ENCODE data around the gene KDM4B.

KDM4B gene

DNA sequence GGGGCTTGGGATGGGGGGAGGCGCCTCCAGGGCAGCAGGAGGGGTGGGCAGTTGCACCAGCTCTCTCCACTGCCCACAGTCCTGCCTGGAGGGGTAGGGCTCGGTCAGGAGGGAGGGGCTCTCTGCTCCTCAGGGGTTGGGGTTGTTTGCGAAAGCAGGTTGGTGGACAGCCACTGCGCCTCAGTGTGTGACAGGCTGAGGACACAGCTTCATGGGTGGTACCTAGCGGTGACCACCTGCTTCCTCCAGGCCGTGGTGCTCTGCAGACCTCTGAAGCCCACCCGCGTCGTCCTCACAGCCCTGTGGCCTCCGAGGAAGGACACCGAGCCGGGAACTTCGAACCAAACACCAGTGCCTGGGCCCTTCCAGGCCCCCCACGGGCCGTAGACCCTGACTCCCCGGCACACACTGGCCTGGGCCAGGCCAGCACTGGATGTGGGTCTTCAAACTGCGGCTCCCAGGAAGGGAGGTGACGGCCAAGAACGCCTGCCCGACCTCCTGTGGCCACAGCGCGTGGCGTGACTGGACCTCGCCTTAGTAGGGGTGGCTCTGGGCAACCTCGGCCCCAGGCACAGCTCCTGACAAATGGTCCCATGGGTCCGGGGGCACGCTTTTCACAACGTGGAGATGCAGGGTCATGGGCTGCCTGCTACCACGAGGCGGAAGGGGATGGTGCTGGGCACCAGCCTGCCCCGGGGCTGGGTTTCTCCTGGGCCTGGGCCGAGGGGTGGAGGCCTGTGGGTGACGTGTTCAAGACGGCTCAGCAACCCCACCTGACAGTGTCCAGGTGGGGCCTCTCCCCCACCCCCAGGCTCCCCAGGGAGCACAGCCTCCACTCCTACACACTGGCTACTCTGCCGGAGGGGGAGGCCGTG, 173.2 kb downstream of the KDM4B start:
- DNase-seq = no peak

DNA sequence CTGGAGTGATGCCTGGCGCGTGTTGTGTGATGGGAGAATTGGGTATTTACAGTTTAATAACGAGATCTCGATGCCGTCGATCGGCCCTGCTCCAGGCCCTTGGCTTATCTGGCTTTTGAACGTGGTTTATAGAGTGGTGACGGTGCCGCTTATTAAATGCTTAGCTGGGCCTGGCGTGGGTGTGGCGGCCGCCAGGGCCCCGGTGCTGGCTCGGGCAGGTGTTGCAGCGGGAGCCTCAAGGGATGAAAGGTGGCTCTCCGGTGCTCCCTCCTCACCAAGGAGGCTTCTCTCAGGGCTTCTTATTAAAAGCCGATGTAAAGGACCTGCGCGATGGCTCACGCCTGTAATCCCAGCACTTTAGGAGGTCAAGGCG, 173.8 kb downstream of the KDM4B start:
- no peak for DNase-seq

DNA sequence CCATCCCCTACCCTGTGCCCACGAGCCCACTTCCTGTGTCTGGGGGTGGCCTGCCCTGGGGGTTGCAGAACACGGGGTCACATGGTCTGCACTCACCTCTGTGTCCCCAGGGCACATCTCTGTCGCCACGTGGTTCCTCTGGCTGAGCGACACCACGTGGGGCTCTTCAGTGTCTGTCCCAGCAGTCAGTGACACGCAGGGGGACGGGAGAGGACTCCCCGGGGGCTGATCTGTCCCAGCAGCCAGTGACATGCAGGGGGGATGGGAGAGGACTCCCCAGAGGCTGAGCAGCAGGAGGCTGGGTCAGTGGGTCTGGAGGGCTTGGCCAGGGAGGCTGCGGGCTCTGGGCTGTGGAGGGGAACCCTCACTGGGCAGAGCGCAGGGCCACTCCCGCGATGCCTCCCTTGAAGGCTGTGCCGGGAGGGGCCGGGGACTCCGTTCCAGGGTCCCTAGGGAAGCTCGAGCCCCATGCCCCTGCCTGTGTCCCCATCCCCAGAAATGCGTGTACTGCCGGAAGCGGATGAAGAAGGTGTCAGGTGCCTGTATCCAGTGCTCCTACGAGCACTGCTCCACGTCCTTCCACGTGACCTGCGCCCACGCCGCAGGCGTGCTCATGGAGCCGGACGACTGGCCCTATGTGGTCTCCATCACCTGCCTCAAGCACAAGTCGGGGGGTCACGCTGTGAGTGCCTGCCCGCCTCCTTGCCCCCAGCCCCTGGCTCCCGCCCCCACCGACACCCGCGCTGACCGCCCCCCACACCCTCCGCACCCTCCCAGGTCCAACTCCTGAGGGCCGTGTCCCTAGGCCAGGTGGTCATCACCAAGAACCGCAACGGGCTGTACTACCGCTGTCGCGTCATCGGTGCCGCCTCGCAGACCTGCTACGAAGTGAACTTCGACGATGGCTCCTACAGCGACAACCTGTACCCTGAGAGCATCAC, 174.8 kb downstream of the KDM4B start:
- DNase-seq = no peak

DNA sequence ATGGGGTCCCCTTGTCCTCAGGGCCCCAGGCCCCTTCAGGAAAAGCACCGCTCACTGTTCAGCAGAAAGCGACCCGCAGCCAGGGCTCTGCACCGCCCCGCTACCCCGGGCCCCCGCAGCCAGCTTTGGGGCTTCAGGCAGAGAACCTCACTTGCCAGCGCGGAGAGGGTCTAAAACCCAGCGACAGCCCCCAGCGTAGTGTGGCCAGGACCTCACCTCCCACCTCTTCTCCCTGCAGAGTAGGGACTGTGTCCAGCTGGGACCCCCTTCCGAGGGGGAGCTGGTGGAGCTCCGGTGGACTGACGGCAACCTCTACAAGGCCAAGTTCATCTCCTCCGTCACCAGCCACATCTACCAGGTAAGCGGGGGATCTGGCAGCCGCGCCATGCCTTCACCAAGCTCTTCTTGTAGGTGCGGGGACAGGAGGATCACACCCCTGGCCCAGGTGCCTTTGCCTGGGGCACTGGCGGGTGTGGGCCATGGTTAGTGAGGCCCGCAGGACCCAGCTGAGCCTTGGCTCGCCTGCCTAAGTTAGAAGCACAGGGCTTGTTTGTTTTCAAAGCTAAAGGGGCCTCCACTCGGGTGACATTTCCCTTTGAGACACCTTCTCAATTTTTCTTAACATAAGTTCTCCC, 175.7 kb downstream of the KDM4B start:
- DNase-seq = no peak

DNA sequence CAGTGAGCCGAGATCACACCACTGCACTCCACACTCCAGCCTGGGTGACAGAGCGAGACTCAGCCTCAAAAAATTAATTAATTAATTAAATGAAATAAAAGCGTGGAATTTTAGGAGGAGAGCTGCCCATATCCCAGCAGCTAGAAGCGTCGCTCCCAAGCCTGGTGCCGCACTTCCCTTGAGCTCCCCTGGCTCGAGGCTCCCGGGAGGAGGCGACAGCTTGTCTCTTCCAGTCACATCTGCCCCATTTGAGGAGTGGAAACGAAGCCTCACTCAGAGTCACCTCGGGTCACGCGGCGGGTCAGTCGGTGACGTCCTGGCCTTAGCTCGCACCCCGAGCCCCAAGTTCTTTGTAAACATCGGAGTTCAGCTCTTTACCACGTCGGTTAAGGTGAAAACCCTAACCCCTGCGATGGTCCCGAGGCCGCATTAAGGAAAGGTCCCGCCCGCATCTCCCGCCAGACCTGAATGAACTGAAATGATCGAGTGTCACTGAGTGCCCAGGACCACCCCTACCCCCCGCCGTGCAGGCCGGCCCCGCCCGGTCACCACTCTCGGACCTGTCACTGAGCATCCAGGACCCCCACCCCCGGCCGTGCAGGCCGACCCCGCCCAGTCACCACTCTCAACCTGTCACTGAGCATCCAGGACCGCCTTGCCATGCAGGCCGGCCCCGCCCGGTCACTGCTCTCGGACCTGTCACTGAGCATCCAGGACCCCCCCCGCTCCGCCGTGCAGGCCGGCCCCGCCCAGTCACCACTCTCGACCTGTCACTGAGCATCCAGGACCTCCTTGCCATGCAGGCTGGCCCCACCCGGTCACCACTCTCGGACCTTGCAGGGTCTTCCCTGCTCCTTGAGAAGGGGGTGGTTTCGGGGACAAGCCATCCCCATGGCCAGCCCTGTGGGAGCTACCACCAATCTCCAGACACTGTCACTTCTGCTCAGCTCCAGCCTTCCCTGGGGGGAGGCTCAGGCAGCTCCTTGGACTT, 176.9 kb downstream of the KDM4B start:
- no peak for DNase-seq

DNA sequence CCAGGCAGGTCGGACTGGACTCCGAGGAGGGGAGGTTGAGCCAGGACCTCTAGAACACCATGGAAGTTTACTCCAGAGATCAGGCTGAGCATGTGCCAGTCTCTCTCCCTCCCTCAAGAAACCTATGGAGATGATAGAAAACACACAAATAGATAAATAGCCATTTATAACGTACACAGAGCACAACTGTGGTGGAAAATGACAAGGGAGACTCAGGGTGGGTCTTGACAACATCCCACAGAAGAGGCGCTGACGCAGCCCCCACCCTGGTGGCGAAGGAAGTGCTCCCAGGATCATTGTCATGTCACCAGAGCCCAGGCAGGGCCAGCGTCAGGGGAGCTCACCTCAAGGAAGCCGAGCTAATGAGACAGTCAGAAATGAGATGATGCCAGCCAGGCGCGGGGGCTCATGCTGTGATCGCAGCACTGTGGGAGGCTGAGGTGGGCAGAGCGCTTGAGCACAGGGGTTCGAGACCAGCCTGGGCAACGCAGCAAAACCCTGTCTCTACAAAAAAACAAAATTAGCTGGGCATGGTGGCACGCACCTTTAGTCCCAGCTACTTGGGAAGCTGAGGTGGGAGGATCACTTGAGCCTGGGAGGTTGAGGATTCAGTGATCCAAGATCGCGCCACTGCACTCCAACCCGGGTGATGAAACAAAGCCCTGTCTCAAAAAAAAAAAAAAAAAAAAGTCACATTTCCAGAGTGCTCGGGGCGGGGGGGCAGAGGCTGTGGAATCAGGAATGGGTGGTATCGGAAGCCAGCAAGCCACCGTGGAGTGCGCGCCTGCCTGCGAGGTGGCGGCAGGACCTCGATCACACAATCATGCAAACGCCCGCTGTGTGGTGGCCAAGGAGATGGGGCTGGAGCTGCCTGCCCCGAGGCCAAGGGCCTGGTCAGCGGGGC, 178.4 kb downstream of the KDM4B start:
- no peak for DNase-seq

DNA sequence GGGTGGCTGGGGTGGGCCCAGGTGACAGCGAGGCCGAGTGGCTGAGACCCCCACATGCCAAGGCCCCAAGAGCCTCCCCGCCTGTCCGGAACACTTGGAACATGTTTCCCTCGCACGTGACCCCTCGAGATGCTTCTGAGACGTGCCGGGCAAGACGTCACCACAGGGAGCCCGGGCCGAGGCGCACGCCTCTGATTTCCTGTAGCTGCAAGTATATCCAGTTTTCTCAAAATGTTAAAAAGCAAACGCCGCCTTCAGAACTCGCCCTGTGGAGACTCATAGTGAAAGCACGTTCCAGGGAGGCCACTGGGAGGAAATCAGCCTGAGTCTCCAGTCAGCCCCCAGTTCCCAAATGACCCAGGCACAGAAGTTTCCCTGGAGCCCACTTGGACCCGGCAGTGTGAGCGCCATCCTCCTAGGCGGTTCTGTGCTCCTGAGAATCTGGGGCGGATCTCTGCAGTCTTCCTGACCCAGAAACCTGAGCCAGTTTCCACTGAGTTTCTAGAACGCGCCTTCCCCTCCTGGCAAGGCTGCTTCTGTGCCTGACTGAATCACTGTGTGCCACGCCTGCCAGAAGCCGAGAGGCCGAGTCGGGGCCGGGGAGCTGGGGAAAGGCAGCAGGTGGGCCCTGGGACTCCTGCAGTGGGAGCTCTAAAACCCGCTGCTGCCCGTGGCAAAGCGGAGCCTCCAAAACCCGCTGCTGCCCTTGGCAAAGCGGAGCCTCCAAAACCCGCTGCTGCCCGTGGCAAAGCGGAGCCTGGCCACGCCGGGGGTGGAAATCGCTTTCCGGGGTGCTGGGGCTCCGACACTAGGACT, 179.3 kb downstream of the KDM4B start:
- no peak for DNase-seq

DNA sequence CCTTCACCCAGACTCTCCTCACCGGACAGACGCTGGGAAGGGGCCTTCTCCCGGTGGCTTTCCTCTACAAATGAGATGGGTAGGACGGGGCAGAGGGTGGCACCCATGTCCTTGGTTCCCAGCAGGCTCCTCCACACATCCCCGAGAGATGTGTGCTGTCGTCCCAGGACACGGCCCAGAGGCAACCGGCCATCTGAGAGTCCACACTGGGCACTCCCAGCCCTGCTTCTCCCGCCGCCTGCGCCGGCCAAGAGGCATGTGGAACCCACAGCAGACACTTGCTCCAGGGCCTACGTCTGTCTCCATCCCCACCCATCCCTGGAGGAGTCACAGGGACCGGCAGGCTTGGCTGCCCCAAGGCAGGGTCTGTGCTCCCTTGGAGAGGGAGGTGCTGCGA, 179.9 kb downstream of the KDM4B start:
- DNase-seq = no peak

DNA sequence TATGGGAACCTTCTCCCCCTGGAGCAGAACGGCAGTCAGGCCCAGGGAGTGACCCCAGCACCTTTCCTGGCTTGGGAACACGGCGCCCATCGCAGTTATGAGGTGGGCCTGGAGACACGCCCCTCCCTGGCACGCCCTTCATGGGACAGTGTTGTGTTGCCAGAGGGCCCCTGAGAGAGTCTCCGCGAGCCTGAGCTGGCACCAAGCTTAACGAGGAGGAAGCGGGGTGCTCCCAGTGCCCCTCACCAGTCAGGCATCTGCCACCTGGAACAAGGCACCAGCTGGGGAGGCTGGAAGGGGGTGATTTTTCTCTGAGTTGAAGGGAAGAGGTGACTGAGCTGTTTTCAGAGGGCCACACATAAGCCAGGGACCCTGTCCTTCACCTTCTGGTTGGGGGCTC, 180.6 kb downstream of the KDM4B start:
- no peak for DNase-seq

DNA sequence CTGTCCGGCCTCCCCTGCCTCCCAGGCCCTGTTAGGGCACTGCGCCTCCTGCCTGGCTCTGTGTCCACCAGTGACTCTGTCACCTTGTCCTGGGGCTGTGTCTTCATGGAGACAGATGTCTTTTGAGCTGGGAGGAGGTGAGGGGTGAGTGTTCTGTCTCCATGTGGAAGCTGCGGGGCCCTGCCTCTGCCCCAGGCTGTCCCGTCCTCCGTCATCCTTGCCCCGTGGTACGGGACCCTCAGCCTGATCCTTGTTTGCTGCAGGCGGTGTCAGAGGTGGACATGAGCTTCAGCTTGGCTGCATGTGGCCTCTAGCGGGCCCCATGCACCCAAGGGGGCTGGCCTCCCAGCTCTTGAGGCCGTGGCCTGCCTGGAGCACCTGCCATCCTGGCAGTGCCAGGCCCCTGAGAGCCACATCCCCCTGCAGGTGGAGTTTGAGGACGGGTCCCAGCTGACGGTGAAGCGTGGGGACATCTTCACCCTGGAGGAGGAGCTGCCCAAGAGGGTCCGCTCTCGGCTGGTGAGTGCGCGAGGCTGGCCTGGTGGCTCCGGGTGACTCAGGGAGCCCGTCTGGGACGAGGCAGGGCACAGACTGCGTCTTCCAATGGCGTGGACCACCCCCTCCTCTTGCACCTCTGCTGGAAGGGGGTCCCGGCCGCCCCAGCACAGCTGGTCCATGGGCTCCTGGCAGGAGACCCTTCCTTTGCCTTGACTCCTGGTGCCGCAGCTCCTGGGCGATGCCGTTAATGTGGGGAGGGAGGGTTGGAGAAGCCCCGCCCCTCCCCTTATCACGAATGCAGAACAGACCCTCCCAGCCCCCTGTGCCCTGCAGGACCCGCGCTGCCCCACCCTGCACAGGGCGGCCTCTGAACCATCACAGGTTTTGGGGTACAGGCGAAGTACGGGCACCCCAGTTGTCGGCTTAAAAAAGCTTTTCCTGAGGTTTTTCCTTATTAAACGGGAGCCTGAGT, 181.3 kb downstream of the KDM4B start:
- no peak for DNase-seq

DNA sequence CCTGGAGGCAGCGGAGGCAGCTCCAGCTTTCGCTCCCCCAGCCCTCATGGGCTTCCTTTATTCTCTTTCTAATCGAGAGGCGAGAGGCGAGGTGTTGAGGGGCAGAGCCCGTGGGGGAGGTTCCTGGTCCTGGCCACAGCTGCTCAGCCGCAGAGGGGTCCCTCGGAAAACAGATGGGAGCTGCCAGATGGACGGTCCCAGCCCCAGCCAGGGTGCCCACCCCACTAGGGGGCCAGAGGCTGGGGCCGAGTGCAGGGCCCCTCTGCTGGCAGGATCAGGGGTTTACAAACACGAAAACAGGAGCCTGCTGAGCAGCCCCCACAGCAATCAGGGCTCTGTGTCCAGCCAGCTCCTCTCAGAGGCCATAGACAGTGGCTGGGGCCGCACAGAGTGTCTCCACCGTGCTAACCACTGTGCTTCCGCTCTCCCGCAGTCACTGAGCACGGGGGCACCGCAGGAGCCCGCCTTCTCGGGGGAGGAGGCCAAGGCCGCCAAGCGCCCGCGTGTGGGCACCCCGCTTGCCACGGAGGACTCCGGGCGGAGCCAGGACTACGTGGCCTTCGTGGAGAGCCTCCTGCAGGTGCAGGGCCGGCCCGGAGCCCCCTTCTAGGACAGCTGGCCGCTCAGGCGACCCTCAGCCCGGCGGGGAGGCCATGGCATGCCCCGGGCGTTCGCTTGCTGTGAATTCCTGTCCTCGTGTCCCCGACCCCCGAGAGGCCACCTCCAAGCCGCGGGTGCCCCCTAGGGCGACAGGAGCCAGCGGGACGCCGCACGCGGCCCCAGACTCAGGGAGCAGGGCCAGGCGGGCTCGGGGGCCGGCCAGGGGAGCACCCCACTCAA, 182.2 kb downstream of the KDM4B start:
- DNase-seq = no peak

DNA sequence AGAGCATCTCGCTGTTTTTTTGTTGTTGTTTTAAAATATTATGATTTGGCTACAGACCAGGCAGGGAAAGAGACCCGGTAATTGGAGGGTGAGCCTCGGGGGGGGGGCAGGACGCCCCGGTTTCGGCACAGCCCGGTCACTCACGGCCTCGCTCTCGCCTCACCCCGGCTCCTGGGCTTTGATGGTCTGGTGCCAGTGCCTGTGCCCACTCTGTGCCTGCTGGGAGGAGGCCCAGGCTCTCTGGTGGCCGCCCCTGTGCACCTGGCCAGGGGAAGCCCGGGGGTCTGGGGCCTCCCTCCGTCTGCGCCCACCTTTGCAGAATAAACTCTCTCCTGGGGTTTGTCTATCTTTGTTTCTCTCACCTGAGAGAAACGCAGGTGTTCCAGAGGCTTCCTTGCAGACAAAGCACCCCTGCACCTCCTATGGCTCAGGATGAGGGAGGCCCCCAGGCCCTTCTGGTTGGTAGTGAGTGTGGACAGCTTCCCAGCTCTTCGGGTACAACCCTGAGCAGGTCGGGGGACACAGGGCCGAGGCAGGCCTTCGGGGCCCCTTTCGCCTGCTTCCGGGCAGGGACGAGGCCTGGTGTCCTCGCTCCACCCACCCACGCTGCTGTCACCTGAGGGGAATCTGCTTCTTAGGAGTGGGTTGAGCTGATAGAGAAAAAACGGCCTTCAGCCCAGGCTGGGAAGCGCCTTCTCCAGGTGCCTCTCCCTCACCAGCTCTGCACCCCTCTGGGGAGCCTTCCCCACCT, 183.3 kb downstream of the KDM4B start:
- no peak for DNase-seq

DNA sequence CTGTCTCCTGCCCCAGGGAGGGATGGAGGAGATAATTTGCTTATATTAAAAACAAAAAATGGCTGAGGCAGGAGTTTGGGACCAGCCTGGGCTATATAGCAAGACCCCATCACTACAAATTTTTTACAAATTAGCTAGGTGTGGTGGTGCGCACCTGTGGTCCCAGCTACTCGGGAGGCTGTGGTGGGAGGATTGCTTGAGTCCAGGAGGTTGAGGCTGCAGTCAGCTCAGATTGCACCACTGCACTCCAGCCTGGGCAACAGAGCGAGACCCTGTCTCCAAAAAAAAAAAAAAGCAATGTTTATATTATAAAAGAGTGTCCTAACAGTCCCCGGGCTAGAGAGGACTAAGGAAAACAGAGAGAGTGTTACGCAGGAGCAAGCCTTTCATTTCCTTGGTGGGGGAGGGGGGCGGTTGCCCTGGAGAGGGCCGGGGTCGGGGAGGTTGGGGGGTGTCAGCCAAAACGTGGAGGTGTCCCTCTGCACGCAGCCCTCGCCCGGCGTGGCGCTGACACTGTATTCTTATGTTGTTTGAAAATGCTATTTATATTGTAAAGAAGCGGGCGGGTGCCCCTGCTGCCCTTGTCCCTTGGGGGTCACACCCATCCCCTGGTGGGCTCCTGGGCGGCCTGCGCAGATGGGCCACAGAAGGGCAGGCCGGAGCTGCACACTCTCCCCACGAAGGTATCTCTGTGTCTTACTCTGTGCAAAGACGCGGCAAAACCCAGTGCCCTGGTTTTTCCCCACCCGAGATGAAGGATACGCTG, 184.0 kb downstream of the KDM4B start:
- no peak for DNase-seq

DNA sequence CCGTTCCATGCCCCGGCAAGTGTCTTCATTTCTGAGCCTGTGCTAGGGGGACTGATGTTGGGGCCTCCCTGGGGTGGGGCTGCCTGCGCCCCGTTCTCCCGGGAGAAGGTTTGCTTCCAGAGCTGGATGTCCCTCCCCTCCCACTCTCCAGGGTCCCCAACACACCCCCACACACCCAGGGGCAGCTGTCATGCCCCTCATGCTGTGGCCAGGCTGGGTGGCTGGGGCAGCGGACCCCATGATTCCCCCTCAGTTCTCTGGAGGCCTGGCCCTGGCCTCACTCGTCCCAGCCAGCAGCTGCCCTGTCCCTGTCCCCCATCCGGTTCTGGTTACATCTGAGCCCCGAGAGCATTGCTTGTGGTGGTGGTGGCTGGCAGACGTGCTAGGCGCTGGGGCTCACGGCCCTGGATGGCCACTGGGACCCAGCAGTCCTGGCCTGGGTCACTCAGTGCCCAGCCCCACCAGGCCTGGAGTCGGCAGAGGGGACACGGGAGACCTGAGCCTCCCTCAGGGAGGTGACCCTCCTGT, 184.8 kb downstream of the KDM4B start:
- no peak for DNase-seq

DNA sequence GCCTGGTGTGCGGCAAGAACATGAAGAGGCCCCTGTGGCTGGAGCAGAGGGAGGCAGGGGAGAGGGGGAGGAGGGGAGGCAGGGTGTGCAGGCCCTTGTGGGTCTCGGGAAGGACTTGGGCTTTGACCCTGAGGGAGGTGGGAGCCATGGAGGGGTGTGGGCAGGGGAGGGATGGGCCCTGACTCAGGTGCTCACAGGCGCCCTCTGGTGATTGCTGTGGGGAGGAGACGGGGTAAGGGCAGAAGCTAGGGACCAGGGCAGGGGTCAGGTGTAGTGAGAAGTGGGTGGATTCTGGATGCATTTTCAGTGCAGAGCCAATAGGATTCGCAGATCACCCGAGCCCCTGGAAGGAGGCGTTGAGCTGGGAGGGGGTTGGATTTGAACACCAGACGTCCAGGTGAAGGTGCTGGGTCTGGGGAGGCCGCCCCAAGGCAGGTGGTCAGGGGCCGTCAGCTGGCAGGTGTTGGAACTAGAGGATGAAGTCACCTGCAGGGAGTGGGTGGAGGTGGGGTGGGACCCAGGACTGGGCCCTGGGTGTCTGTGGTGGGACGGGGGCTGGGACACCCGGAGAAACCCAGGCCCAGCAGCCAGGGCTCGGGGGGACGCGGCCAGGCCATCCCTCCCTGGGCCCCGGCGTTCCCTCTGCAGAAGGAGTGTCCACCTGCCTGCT, 185.4 kb downstream of the KDM4B start:
- no peak for DNase-seq

All from COR-L47 (cell line).